ENCODE results near the gene CSDE1.

Gene CSDE1

GRCh38 chr1:114701931-114702330, 55.9 kb downstream of the CSDE1 start:
- no peak for DNase-seq (ENCODE audit: low spot score)

- no peak for DNase-seq (ENCODE audit: low spot score)
Measured at GRCh38 chr1:114700036-114700600, 57.7 kb downstream of the CSDE1 start.

DNA sequence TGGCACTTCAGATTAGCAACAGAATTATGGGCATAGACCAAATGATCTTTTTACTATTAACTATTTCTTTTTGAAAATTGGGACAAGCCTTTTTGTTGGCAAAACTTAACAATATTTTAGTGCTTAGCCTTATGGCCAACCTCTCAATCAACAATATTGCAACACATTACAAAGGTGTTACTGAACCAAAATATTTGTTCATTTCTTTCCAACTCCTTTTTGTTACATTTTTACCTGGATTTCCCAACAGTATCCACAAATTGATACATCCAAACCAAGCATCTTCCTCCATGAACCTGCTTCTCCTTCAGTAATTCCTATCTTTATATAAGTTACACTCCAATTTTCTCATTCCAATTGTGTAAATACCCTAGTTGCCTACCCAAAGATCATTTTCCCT, 61.0 kb downstream of the CSDE1 start:
- no peak for DNase-seq (ENCODE audit: low spot score)

GRCh38 chr1:114695430-114696058, 62.2 kb downstream of the CSDE1 start, which contains the start of gene AMPD1:
AMPD1 (minus strand) TSS chr1:114695546; CDS start chr1:114695471, 75 bp downstream.
- DNase-seq (ENCODE audit: low spot score), result no peak

GRCh38 chr1:114694540-114695310, 63.1 kb downstream of the CSDE1 start:
- DNase-seq (ENCODE audit: low spot score), result no peak

DNA sequence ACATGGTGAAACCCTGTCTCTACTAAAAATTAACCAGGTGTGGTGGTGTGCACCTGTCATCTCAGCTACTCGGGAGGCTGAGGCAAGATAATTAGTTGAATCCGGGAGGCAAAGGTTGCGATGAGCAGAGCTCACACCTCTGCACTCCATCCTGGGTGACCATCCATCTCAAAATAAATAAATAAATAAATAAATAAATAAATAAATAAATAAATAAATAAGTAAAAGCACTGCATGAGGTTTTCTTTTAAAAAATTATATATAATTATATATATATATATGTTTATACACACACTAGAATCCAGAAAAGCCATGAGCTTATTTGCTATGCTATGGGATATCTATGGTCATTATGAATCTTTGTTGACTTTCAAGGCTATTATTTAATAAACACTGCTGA, 64.8 kb downstream of the CSDE1 start:
- DNase-seq (ENCODE audit: low spot score), result no peak

DNA sequence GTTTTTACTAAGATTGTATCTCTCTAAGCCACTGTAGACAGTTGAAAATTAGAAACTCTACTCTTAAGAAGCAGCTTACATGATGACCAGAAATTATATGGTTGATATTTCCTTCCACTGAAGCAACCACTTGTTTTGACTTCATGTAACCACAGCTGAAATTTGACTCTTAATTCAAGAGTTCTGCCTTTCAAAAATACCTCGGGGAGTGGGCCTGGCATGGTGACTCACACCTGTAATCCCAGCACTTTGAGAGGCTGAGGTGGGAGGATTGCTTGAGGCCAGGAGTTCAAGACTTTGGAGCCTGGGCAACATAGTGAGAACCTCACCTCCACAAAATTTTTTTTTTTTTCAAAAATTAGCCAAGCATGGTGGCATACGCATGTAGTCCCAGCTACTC, 66.7 kb downstream of the CSDE1 start:
- no peak for DNase-seq (ENCODE audit: low spot score)

DNA sequence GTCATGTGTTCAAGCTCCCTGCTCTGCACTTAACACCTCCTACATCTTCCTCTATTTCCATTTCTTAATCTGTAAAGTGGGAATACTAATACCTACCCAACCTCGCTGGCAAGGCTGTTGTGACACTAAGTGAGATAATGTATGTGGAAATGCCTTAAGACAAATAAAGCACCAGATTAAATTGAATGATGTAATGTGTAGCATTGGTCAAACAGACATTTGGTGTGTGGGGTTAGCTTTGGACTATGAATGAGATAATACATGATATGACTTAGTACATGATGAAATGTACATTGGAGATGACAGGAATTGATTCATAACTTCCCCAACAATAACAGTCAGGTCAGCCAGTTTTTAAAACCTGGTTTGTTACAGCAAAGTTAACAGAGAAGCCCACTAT, 67.6 kb downstream of the CSDE1 start:
- DNase-seq (ENCODE audit: low spot score), result no peak

DNA sequence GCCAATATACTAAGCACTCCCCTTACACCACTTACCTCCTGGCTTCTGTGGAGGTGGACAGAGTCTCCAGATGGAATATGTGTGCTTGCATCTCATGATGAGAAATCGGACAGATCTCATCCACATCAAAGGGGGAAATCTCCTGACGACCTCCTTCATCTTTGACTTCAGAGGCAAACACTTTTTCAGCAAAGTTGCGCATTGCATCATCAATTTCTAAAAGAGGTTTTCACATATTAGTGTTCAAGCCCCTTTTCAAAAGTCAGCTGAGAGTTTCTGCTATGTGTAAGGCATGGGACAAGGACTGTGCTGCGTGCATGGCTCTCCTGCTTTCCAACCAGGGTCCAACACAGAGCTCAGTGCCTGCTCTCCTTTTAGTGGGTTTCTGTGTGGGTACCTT, 69.3 kb downstream of the CSDE1 start:
- no peak for DNase-seq (ENCODE audit: low spot score)

DNA sequence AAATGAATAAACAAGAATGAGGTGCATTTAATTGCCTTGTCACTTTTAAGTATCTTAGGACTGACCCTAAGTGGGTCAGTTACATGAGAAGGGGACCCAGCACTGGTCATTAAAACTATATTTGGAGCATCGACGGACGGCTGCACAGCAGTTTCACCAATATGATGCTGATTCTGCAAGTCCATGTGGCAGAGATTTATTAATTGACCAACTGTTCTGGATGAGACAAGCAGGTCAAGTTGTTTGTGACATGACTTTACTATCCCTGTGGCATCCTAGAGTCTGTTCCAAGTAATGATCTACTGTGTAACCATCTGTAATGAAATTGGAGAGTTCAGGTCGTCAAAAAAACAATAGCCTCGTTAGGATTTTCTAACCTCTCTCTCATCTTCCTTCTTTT, 71.9 kb downstream of the CSDE1 start:
- DNase-seq (ENCODE audit: low spot score), result no peak

DNA sequence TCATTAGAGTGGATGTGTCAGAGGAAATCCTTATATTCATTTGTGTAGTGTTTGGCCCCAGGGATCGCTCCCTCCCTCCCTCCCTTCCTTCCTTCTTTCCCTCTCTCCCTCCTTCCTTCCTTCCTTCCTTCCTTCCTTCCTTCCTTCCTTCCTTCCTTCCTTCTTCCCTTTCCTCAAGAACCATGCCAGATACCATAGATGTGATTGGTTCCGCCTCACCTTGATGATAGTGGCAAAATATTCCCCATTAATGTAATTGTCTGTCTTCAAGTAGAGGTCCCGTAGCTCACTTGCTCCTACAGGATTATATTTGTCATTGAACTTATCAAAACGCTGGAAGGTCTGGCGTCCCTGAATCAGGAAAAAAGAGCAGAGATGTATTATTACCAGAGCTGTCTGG, 80.1 kb downstream of the CSDE1 start:
- DNase-seq (ENCODE audit: low spot score), result no peak

GRCh38 chr1:114676115-114676514, 81.7 kb downstream of the CSDE1 start:
- DNase-seq (ENCODE audit: low spot score), result no peak

DNA sequence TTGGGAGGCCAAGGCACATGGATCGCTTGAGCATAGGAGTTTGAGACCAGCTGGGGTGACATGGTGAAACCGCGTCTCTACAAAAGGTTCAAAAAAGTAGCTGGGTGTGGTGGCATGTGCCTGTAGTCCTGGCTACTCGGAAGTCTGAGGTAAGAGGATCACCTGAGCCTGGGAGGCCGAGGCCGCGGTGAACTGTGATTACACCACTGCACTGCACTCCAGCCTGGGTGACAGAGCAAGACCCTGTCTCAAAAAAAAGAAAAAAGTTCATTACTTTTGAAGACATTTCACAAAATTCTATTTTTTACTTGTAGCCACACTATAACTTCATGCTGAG, 85.9 kb downstream of the CSDE1 start:
- no peak for DNase-seq (ENCODE audit: low spot score)

DNA sequence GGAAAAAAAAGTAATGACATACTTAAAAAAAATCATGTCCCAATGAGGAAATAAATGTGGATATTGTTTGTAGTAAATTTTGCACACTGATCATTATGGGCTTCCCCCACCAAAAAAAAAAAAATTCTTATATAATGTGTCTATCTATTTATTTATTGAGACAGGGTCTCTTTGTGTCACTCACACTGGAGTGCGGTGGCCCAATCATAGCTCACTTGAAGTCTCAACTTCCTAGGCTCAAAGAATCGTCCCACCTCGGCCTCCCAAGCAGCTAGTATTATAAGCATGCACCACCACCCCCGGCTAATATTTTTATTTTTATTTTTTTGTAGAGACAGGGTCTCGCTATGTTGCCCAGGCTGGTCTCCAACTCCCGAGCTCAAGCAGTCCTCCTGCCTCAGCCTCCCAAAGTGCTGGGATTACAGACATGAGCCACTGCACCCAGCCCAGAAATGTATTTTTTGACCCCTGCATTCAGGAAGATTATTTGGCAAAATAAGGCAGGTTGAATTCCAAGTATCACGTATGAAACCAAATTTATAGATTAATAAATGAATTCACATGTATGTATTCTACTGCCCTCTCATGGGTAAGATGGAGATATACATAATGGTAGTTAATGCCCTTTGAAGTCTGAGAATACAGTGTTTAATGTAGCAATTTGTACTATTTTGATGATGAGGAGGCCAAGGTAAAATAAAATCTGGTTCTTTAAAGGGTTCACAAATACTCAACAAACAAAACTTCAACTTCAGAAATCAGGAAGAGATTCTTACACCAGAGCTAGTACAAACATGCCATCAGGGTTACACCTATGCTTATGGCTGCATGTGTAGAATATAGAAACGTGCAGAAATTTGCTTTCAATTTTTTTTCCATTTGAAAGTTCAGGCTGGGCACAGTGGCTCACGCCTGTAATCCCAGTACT, 86.5 kb downstream of the CSDE1 start:
- no peak for DNase-seq (ENCODE audit: low spot score)

GRCh38 chr1:114670083-114671010, 87.4 kb downstream of the CSDE1 start:
- peak; percentile 97 for DNase-seq (ENCODE audit: low spot score)

DNA sequence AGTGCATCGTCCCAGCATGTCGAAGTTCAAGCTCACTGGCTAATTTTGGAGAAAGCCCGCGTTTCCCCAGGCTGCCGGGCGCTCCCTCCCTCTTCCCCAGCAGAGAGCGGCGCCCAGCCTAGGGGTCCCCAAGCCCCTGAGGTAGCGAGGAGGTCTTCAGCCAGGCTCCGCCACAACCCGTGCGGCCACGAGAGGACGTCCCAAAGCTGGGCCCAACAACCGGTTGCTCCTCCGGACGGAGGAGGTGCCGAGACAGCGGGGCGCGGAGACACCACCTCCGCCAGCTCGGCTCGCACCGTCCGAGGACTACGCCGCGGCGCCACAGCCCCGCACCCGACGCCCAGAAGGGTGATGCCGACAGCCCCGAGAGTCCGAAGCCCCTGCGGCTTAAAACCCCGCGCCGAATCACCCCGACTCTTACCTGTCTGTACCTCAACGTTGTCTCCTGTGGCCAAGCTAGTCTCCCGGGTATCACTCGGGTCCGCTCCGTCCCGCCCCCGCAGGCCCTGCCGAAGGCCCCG, 88.2 kb downstream of the CSDE1 start, which contains the start of gene DENND2C:
TSS of gene DENND2C (minus strand) at position 488 of the 521 bp plus-strand sequence. CDS start 44,065 bp downstream, outside the sequence.
- peak; percentile 80 for DNase-seq (ENCODE audit: low spot score)

DNA sequence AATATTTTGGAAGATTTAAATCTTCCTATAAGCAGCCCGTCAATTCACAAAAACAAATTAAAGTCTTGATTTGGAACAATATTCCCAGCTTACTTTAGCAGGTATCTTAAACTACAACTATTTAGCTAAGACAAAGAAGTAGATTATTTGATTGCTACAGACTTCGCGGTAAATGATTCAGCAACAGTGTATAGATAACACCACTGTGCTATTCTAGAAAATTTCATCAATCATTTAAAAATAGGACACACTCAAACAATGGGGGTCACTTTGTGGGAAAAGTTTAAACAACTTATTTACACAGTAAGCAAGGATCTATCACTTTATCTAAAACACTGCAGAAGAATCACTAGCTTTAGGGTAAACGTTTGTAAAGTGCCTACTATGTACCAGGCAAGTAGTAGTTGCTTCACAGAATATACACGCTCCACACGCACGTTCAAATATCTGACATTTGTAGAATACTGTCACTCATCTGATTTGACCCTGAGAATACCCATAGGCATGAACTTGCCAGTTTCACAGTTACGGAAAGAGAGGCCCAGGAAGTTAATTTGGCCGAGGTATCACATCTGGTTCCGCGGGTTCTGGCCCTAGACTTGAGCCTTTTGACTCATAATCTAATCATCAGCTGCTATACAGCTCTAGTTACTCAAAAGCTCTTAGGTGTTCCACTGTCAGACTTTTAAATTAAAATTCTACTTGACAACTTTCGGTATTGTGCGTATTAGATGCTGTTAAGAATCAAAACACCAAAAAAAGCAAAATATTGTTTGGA, 88.8 kb downstream of the CSDE1 start:
- DNase-seq (ENCODE audit: low spot score), result no peak

DNA sequence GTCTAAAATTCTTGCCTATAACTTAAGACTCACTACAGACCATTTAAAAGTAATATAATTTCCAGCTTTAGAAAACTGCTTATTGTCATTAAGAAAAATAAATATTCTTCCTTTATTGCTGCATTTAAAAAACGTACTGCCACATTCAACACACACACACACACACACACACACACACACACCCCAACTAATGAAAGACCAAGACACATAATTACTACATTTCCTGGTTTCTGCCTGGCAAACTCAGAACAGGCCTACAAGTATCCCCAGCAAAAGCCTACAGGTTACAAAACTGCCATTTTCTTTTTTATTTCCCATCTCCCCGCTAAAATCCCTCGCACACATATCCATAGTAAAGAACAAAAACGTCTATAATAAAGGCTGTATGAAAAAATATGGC, 89.4 kb downstream of the CSDE1 start:
- DNase-seq (ENCODE audit: low spot score), result no peak

DNA sequence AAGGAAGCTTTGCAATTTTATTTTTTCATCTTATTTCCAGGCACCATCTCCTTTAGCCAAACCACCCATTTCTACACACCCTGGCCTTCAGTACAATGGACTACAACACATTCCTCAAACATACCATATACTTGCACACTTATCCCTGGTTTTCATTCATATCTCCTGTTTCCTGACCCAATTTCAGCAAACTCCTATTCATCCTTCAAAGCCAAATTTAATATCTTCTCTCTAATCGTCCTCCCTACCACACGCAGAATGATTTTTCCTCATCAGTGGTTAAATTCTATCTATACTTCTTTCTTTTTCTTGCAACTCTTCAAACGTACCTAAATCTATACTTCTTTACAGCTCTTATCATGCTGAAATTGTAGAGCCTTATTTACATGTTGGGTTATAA, 90.8 kb downstream of the CSDE1 start:
- DNase-seq (ENCODE audit: low spot score), result no peak
